ENCODE data around the gene SPDYE1.
A peak's percentile ranks its signal among the peaks of the same experiment; 100 is the strongest.
"Not testable (repeated sequence)": the region's sequence is repeated elsewhere in the genome, so short reads cannot be mapped to it uniquely, and the experiment has no call there.

Gene SPDYE1

GRCh38 chr7:44030029-44030428 lies 32.3 kb downstream of the SPDYE1 start:
- not testable (repeated sequence) for H3K27ac Mint-ChIP-seq; H3K36me3 Mint-ChIP-seq; H3K9me3 Mint-ChIP-seq; H3K4me3 Mint-ChIP-seq; DNase-seq (ENCODE audit: low spot score in 2 of 2); H3K4me1 Mint-ChIP-seq
- peak; percentile 14 for ATAC-seq

GRCh38 chr7:44031319-44031718 lies 33.6 kb downstream of the SPDYE1 start:
- not testable (repeated sequence) for H3K4me3 Mint-ChIP-seq, H3K27ac Mint-ChIP-seq, H3K4me1 Mint-ChIP-seq

GRCh38 chr7:44032031-44032430 lies 34.3 kb downstream of the SPDYE1 start:
- H3K4me3 Mint-ChIP-seq, H3K9me3 Mint-ChIP-seq, ATAC-seq: not testable (repeated sequence)

More at GRCh38 chr7:44031319-44031718, 33.6 kb downstream of the SPDYE1 start:
- H3K36me3 Mint-ChIP-seq; DNase-seq (ENCODE audit: low spot score in 2 of 2); ATAC-seq; H3K9me3 Mint-ChIP-seq: not testable (repeated sequence)

GRCh38 chr7:44033971-44034844 lies 36.5 kb downstream of the SPDYE1 start:
- not testable (repeated sequence) for H3K4me3 Mint-ChIP-seq; ATAC-seq; H3K36me3 Mint-ChIP-seq; H3K27ac Mint-ChIP-seq; DNase-seq (ENCODE audit: low spot score in 2 of 2); H3K4me1 Mint-ChIP-seq; H3K9me3 Mint-ChIP-seq

More at GRCh38 chr7:44032031-44032430, 34.3 kb downstream of the SPDYE1 start:
- DNase-seq (ENCODE audit: low spot score in 2 of 2); H3K36me3 Mint-ChIP-seq; H3K27ac Mint-ChIP-seq; H3K4me1 Mint-ChIP-seq: not testable (repeated sequence)

- H3K36me3 Mint-ChIP-seq = peaks cover 11% of the 10 kb centered on the region
- DNase-seq (ENCODE audit: low spot score in 2 of 2) = peak in 1 of 2 donors; percentile 74
- not testable (repeated sequence) for H3K9me3 Mint-ChIP-seq, H3K27ac Mint-ChIP-seq, H3K4me3 Mint-ChIP-seq, H3K4me1 Mint-ChIP-seq
- peak; percentile 5 for ATAC-seq
Observed at GRCh38 chr7:44036364-44036763, 38.7 kb downstream of the SPDYE1 start.

- peaks cover 11% of the 10 kb centered on the region for H3K36me3 Mint-ChIP-seq
- H3K27ac Mint-ChIP-seq; H3K4me1 Mint-ChIP-seq; DNase-seq (ENCODE audit: low spot score in 2 of 2); H3K4me3 Mint-ChIP-seq; H3K9me3 Mint-ChIP-seq; ATAC-seq: not testable (repeated sequence)
Observed at GRCh38 chr7:44037951-44038350, 40.3 kb downstream of the SPDYE1 start.

- not testable (repeated sequence) for H3K27ac Mint-ChIP-seq; H3K4me1 Mint-ChIP-seq; ATAC-seq; H3K4me3 Mint-ChIP-seq; H3K9me3 Mint-ChIP-seq; DNase-seq (ENCODE audit: low spot score in 2 of 2)
- peaks cover 11% of the 10 kb centered on the region for H3K36me3 Mint-ChIP-seq
Observed at GRCh38 chr7:44038553-44038952, 40.9 kb downstream of the SPDYE1 start.

- not testable (repeated sequence) for H3K27ac Mint-ChIP-seq, H3K9me3 Mint-ChIP-seq, H3K36me3 Mint-ChIP-seq
- ATAC-seq = peak; percentile 78
- H3K4me1 Mint-ChIP-seq = peaks cover 11% of the 10 kb centered on the region
- H3K4me3 Mint-ChIP-seq = peak overlapping the region; percentile 75
- DNase-seq (ENCODE audit: low spot score in 2 of 2) = peak; percentile 57 to 85
Observed at GRCh38 chr7:44038961-44039558, 41.4 kb downstream of the SPDYE1 start.

- H3K9me3 Mint-ChIP-seq; DNase-seq (ENCODE audit: low spot score in 2 of 2); H3K27ac Mint-ChIP-seq; H3K36me3 Mint-ChIP-seq: not testable (repeated sequence)
- Mint-ChIP-seq H3K4me3 (peak overlapping the region; percentile 75), H3K4me1 (peaks cover 12% of the 10 kb centered on the region)
- peak; percentile 31 for ATAC-seq
Observed at GRCh38 chr7:44039800-44040492, 42.2 kb downstream of the SPDYE1 start.

GRCh38 chr7:44040493-44040891 lies 42.8 kb downstream of the SPDYE1 start:
- Mint-ChIP-seq H3K4me3 (peak overlapping the region; percentile 75), H3K4me1 (peaks cover 15% of the 10 kb centered on the region), H3K27ac (peak overlapping the region; percentile 77)
- ATAC-seq = peak; percentile 76
- peak; percentile 37 to 74 for DNase-seq (ENCODE audit: low spot score in 2 of 2)
- H3K36me3 Mint-ChIP-seq, H3K9me3 Mint-ChIP-seq: not testable (repeated sequence)

GRCh38 chr7:44042221-44042620 lies 44.5 kb downstream of the SPDYE1 start:
- ATAC-seq (no peak), DNase-seq (ENCODE audit: low spot score in 2 of 2) (no peak)
- H3K9me3 Mint-ChIP-seq = no peaks in the 10 kb centered on the region
- H3K4me1 Mint-ChIP-seq = peaks cover 32% of the 10 kb centered on the region
- peaks cover 22% of the 10 kb centered on the region for H3K36me3 Mint-ChIP-seq
- H3K27ac Mint-ChIP-seq = no peak overlapping the region
- no peak overlapping the region for H3K4me3 Mint-ChIP-seq

GRCh38 chr7:44043902-44044301 lies 46.2 kb downstream of the SPDYE1 start:
- Mint-ChIP-seq H3K4me1 (peaks cover 45% of the 10 kb centered on the region), H3K36me3 (peaks cover 37% of the 10 kb centered on the region), H3K27ac (peak overlapping the region; percentile 89), H3K4me3 (peak overlapping the region; percentile 80), H3K9me3 (no peaks in the 10 kb centered on the region)
- no peak for DNase-seq (ENCODE audit: low spot score in 2 of 2)
- ATAC-seq = no peak

GRCh38 chr7:44044315-44045225 lies 46.9 kb downstream of the SPDYE1 start, which contains the start of gene DBNL:
DBNL (plus strand) TSS chr7:44044702; CDS start chr7:44044738, 36 bp downstream.
- Mint-ChIP-seq H3K27ac (peak within 1 kb of the TSS; percentile 89), H3K4me3 (peak within 1 kb of the TSS; percentile 80), H3K4me1 (peaks cover 49% of the 10 kb centered on the region), H3K9me3 (no peaks in the 10 kb centered on the region), H3K36me3 (peaks cover 44% of the 10 kb centered on the region)
- DNase-seq (ENCODE audit: low spot score in 2 of 2) (peak; percentile 87 to 96), ATAC-seq (peak; percentile 81)

- DNase-seq (ENCODE audit: low spot score in 2 of 2) = no peak
- Mint-ChIP-seq H3K4me3 (peak overlapping the region; percentile 80), H3K36me3 (peaks cover 51% of the 10 kb centered on the region), H3K9me3 (no peaks in the 10 kb centered on the region), H3K4me1 (peaks cover 57% of the 10 kb centered on the region), H3K27ac (peak overlapping the region; percentile 89)
- ATAC-seq = peak; percentile 5
Observed at GRCh38 chr7:44045226-44046014, 47.7 kb downstream of the SPDYE1 start.

Measured in stimulated activated effector memory CD8-positive, alpha-beta T cell treated with anti-CD3 and anti-CD28 coated beads, Interleukin-12 subunit alpha, Interleukin-12 subunit beta, amount 100 ng/mL, for 72 hours (primary cell).